Endothelial cell of umbilical vein (primary cell): ENCODE measurements around the gene SYTL2. TPM values are rescaled to one million over a fixed set of nuclear protein-coding genes. Genes with fewer than 3 reads are reported as not detected.

Experiments
- BruUV-seq: library from RNA; stranded (reverse); fragments of 400-500 nt; replicated peaks from 2 replicates; lab custom pipeline; 2021; lab: Mats Ljungman, UMichigan
- CTCF ChIA-PET: fragments of 300-600, 350-600 bp; sonication (Branson Sonifier 250); formaldehyde crosslinking; loops from one replicate; lab custom pipeline; 2021; ENCODE audit warnings: antibody characterized with exemption, inconsistent platforms; lab: Charles Lee
- POLR2A ChIA-PET: fragments of 300-600, 350-600 bp; sonication (Branson Sonifier 250); formaldehyde crosslinking; loops from one replicate; lab custom pipeline; 2021; ENCODE audit warnings: antibody characterized with exemption, inconsistent platforms; lab: Charles Lee
- DNase-seq: peaks from one replicate; pipeline ENCODE4 v3.0.0-alpha.2; 2011; ENCODE audit warnings: low read depth, low spot score
- FAIRE-seq: peaks from 2 replicates; lab custom pipeline; 2011; peaks lifted over from hg19 to GRCh38; lab: Jason Lieb, UNC
- H2AFZ ChIP-seq: 2 replicates; pipeline ENCODE4 v1.6.0; 2012; ENCODE audit warnings: low read depth, low read length, control low read depth, inconsistent platforms
- H3K27ac ChIP-seq: 2 replicates; pipeline ENCODE4 v1.5.1; 2011; ENCODE audit warnings: low read depth, mild to moderate bottlenecking, control low read depth, low read length, moderate library complexity; ENCODE audit not compliant: insufficient read depth
- H3K27me3 ChIP-seq, 2 experiments: 2 replicates each; pipeline versions ENCODE4 v1.6.0 to v1.6.1; 2011; ENCODE audit warnings: low read length in 2 of 2, mixed read lengths in 1 of 2; ENCODE audit not compliant: control insufficient read depth in 2 of 2, insufficient read depth in 2 of 2
- H3K36me3 ChIP-seq, 2 experiments: 2 replicates in 1 of 2; 3 replicates in 1 of 2; pipeline ENCODE4 v1.5.1; 2011; ENCODE audit warnings: low read length in 2 of 2, mild to moderate bottlenecking in 1 of 2, moderate library complexity in 1 of 2; ENCODE audit not compliant: control insufficient read depth in 2 of 2, insufficient read depth in 2 of 2; ENCODE audit errors: extremely low read depth in 1 of 2
- H3K4me1 ChIP-seq: 3 replicates; pipeline ENCODE4 v1.5.1; 2011; ENCODE audit warnings: mild to moderate bottlenecking, low read length; ENCODE audit not compliant: control insufficient read depth, insufficient read depth; ENCODE audit errors: extremely low read depth
- H3K4me2 ChIP-seq: 2 replicates; pipeline ENCODE4 v1.6.1; 2011; ENCODE audit warnings: low read length, control low read depth, mixed read lengths; ENCODE audit not compliant: insufficient read depth
- H3K4me3 ChIP-seq, 3 experiments: fragments of 200-600 bp in 1 of 3; sonication (generic), shearing (Covaris generic) in 1 of 3; replicated peaks in 1 of 3; 2 replicates each; pipeline ENCODE4 v1.5.1; 2011 to 2016; ENCODE audit warnings: control low read depth in 3 of 3, low read length in 3 of 3, mild to moderate bottlenecking in 2 of 3, inconsistent platforms in 1 of 3, low read depth in 1 of 3, moderate library complexity in 1 of 3; ENCODE audit not compliant: insufficient read depth in 1 of 3
- H3K79me2 ChIP-seq: 2 replicates; pipeline ENCODE4 v1.6.0; 2012; ENCODE audit warnings: low read length, inconsistent platforms; ENCODE audit not compliant: control insufficient read depth, insufficient read depth
- H3K9ac ChIP-seq: replicated peaks from 2 replicates; pipeline ENCODE3; 2011; ENCODE audit warnings: low read length, control low read depth; ENCODE audit not compliant: insufficient read depth; ENCODE audit errors: extremely low read depth
- H3K9me1 ChIP-seq: replicated peaks from 3 replicates; pipeline ENCODE4 v1.6.0; 2011; ENCODE audit warnings: mild to moderate bottlenecking, low read length; ENCODE audit not compliant: control insufficient read depth, insufficient read depth; ENCODE audit errors: extremely low read depth
- H3K9me3 ChIP-seq: replicated peaks from 2 replicates; pipeline ENCODE4 v1.5.1; 2012; ENCODE audit warnings: low read length, inconsistent platforms; ENCODE audit not compliant: control insufficient read depth, insufficient read depth
- H4K20me1 ChIP-seq: replicated peaks from 2 replicates; pipeline ENCODE3; 2011; ENCODE audit warnings: mild to moderate bottlenecking, low read length; ENCODE audit not compliant: control insufficient read depth, insufficient read depth; ENCODE audit errors: extremely low read depth
- EZH2 ChIP-seq: IDR thresholded peaks from 2 replicates; pipeline ENCODE4 v1.6.1; 2012; ENCODE audit warnings: borderline replicate concordance, low read depth, mild to moderate bottlenecking, moderate library complexity, low read length, inconsistent platforms; ENCODE audit not compliant: severe bottlenecking
- FOS ChIP-seq: IDR thresholded peaks from 2 replicates; pipeline ENCODE4 v1.6.1; 2011; ENCODE audit warnings: mild to moderate bottlenecking, low read length, moderate library complexity, borderline replicate concordance; ENCODE audit not compliant: insufficient read depth
- GATA2 ChIP-seq: IDR thresholded peaks from 2 replicates; pipeline ENCODE4 v1.7.0; 2011; ENCODE audit warnings: low read depth, mild to moderate bottlenecking, moderate library complexity, mixed read lengths, low read length; ENCODE audit not compliant: insufficient read length, insufficient read depth
- JUN ChIP-seq: IDR thresholded peaks from 2 replicates; pipeline ENCODE4 v1.6.1; 2011; ENCODE audit warnings: borderline replicate concordance, low read depth; ENCODE audit not compliant: insufficient read length, insufficient read depth
- MYC ChIP-seq: IDR thresholded peaks from one replicate; pipeline ENCODE4 v1.6.1; 2011; ENCODE audit warnings: mild to moderate bottlenecking, low read depth, low read length
- POLR2A ChIP-seq: IDR thresholded peaks from 2 replicates; pipeline ENCODE4 v1.6.1; 2012; ENCODE audit warnings: low read depth, mild to moderate bottlenecking, control low read depth, low read length
- POLR2AphosphoS5 ChIP-seq: IDR thresholded peaks from 2 replicates; pipeline ENCODE4 v1.6.1; 2012; ENCODE audit warnings: low read depth, mild to moderate bottlenecking, control low read depth, low read length, moderate library complexity; ENCODE audit not compliant: insufficient read depth
- dilution Hi-C: fragments of 300-500 bp; cut with MboI; formaldehyde crosslinking; loops from one replicate; pipeline ENCODE4 v1.15.0; 2019; ENCODE audit warnings: low sequenced_read_pairs; ENCODE audit not compliant: extremely low pct_ligation_motif_present
- intact Hi-C: fragments of 100-400 bp; cut with micrococcal nuclease; formaldehyde crosslinking; loops from one replicate; pipeline ENCODE4 v1.10.0; 2022
- polyA plus RNA-seq, 4 experiments: library from polyadenylated mRNA; depleted of rRNA in 3 of 4; stranded (reverse) in 3 of 4; unstranded in 1 of 4; fragments of >200 nt; gene quantifications; 2 replicates each; pipeline versions ENCODE4 v1.2.1 to v1.2.3, GENCODE V29; 2011 to 2012; ENCODE audit warnings: missing spikeins in 1 of 4
- total RNA-seq: library from RNA; stranded (reverse); gene quantifications from 2 replicates; pipeline ENCODE4 v1.2.3, GENCODE V29; 2021
- TF ChIP-seq, protein P1 (sequence below), 2 donors: IDR thresholded peaks; 1 replicate in 1 of 2; 2 replicates in 1 of 2; pipeline ENCODE4 v1.5.1; 2011; ENCODE audit warnings: low read length in 2 of 2, mild to moderate bottlenecking in 2 of 2, moderate library complexity in 2 of 2, control low read depth in 1 of 2, inconsistent platforms in 1 of 2, low read depth in 1 of 2; ENCODE audit not compliant: insufficient read depth in 1 of 2; ENCODE audit errors: extremely low read depth in 1 of 2
- TF ChIP-seq, protein P2 (sequence below): IDR thresholded peaks from 2 replicates; pipeline ENCODE4 v1.6.1; 2011; ENCODE audit not compliant: insufficient read depth, insufficient read length

Gene SYTL2
- total and polyA plus RNA-seq, 2 donors (not counting 3 experiments of a cell fraction or from before 2014, with no cell fraction given) = 1.4 to 2.4 TPM

DNA sequence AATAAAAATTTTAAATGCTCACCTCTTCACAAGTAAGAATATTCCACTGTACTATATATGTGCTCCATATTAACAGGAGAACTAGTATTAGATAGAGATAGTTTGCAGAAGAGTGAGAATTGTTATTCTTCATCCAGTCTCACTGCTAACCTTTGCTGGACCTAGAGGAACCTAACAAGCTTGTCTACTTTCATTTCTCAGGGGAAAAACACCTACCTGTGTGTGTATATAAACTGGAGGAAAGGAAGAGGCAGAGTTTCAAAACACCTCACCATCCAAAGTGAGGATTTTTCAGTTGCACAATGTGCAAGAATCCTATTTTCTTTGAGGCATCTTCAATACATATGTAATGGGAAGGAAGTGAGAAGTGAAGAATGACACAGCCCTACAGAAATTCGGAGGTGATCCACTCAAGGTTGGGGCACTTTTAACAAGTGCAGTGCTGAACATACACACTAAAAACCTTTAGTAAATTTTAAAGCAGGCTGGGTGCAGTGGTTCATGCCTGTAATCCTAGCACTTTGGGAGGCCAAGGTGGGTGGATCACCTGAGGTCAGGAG lies 52.4 kb downstream of the SYTL2 start:
- no peak overlapping the region for H3K9ac ChIP-seq
- ChIA-PET CTCF (no interaction called here), POLR2A (no interaction called here)
- H4K20me1 ChIP-seq = no peaks in the 10 kb centered on the region
- H3K27ac ChIP-seq = no peak overlapping the region
- intact Hi-C loops = loop anchor here (5.0 kb wide), 1 partner anchor 39 kb away; no protein-coding TSS in a partner anchor
- TF ChIP-seq FOS (no peak), POLR2AphosphoS5 (no peak), GATA2 (no peak), JUN (no peak), MYC (no peak), POLR2A (no peak), EZH2 (no peak)
- TF ChIP-seq, protein P1, sequence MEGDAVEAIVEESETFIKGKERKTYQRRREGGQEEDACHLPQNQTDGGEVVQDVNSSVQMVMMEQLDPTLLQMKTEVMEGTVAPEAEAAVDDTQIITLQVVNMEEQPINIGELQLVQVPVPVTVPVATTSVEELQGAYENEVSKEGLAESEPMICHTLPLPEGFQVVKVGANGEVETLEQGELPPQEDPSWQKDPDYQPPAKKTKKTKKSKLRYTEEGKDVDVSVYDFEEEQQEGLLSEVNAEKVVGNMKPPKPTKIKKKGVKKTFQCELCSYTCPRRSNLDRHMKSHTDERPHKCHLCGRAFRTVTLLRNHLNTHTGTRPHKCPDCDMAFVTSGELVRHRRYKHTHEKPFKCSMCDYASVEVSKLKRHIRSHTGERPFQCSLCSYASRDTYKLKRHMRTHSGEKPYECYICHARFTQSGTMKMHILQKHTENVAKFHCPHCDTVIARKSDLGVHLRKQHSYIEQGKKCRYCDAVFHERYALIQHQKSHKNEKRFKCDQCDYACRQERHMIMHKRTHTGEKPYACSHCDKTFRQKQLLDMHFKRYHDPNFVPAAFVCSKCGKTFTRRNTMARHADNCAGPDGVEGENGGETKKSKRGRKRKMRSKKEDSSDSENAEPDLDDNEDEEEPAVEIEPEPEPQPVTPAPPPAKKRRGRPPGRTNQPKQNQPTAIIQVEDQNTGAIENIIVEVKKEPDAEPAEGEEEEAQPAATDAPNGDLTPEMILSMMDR (IDR thresholded peaks at IDR 0.05; ENCODE audit: extremely low read depth in 1 of 2, insufficient read depth in 1 of 2, low read depth in 1 of 2, low read length in 2 of 2) = no peak
- TF ChIP-seq, protein P2, sequence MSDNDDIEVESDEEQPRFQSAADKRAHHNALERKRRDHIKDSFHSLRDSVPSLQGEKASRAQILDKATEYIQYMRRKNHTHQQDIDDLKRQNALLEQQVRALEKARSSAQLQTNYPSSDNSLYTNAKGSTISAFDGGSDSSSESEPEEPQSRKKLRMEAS = no peak
- no peak overlapping the region for H2AFZ ChIP-seq
- H3K4me3 ChIP-seq = no peak overlapping the region
- H3K4me2 ChIP-seq = no peak overlapping the region
- DNase-seq = no peak
- peaks cover 3 to 6% of the 10 kb centered on the region in 2 experiments for H3K27me3 ChIP-seq
- no peak for FAIRE-seq
- dilution Hi-C loops = no loop called here
- no peaks in the 10 kb centered on the region for H3K9me3 ChIP-seq
- H3K79me2 ChIP-seq = no peaks in the 10 kb centered on the region
- no TSS peak for BruUV-seq
- no peaks in the 10 kb centered on the region for H3K4me1 ChIP-seq
- no peaks in the 10 kb centered on the region for H3K36me3 ChIP-seq
- no peaks in the 10 kb centered on the region for H3K9me1 ChIP-seq
